ENCODE data around the gene RACK1. TPM values are rescaled to one million over a fixed set of nuclear protein-coding genes. Genes with fewer than 3 reads are reported as not detected.

The RACK1 gene
- total and polyA plus RNA-seq, 2 of the 13 experiments (the other 11 are each of a cell fraction or from before 2014, with no cell fraction given), result 2,514 to 6,141 TPM

- TF ChIP-seq KDM4B (CRISPR knock-in tag; IDR thresholded peaks at IDR 0.05) (no peak), AGO1 (IDR thresholded peaks at IDR 0.05; ENCODE audit: low read depth, low read length, poor library complexity, severe bottlenecking) (no peak), ZNF605 (CRISPR knock-in tag; IDR thresholded peaks at IDR 0.05) (no peak; the same call in 1 of the 2 replicates), MYNN (CRISPR knock-in tag; IDR thresholded peaks at IDR 0.05; ENCODE audit: low read depth) (no peak), SATB2 (CRISPR knock-in tag; IDR thresholded peaks at IDR 0.05) (peak; percentile 53; the same call in 1 of the 2 replicates), USF2 (IDR thresholded peaks at IDR 0.05; ENCODE audit: low read depth, low read length) (no peak), USF2 (CRISPR knock-in tag; IDR thresholded peaks at IDR 0.05; ENCODE audit: borderline replicate concordance) (no peak), ZNF235 (CRISPR knock-in tag; IDR thresholded peaks at IDR 0.05; ENCODE audit: borderline replicate concordance) (peak; percentile 70; the same call in 1 of the 2 replicates), ZNF296 (CRISPR knock-in tag; conservative IDR thresholded peaks at IDR 0.05) (no peak), RFX1 (IDR thresholded peaks at IDR 0.05) (no peak), HMG20B (CRISPR knock-in tag; conservative IDR thresholded peaks at IDR 0.05) (no peak; the same call in 1 of the 2 replicates), PITX1 (CRISPR knock-in tag; IDR thresholded peaks at IDR 0.05) (peak; percentile 64; the same call in 1 of the 2 replicates), RBM39 (IDR thresholded peaks at IDR 0.05; ENCODE audit: low read depth, low read length, poor library complexity, severe bottlenecking) (peak; percentile 87), FOSL2 (CRISPR knock-in tag; IDR thresholded peaks at IDR 0.05) (peak; percentile 19; the same call in 1 of the 2 replicates), PCBP1 (IDR thresholded peaks at IDR 0.05; ENCODE audit: borderline replicate concordance, low read depth, low read length) (no peak; the same call in 1 of the 2 replicates), YEATS2 (CRISPR knock-in tag; IDR thresholded peaks at IDR 0.05; ENCODE audit: borderline replicate concordance) (no peak), NFE2L1 (CRISPR knock-in tag; IDR thresholded peaks at IDR 0.05; ENCODE audit: borderline replicate concordance) (no peak), ZSCAN20 (CRISPR knock-in tag; IDR thresholded peaks at IDR 0.05; ENCODE audit: borderline replicate concordance) (peak; percentile 75; the same call in 1 of the 2 replicates), NFATC3 (CRISPR knock-in tag; IDR thresholded peaks at IDR 0.05) (no peak), MXI1 (IDR thresholded peaks at IDR 0.05; ENCODE audit: borderline replicate concordance, low read depth, low read length) (no peak; the same call in 2 of the 3 replicates), FOSL1 (CRISPR knock-in tag; IDR thresholded peaks at IDR 0.05; ENCODE audit: borderline replicate concordance) (no peak), RXRB (CRISPR knock-in tag; IDR thresholded peaks at IDR 0.05; ENCODE audit: borderline replicate concordance) (peak; percentile 62; the same call in 1 of the 2 replicates), HCFC1 (IDR thresholded peaks at IDR 0.05; ENCODE audit: low read depth, low read length) (no peak; the same call in 1 of the 2 replicates), PRPF4 (IDR thresholded peaks at IDR 0.05; ENCODE audit: low read depth, low read length, poor library complexity, severe bottlenecking) (no peak), MLLT10 (CRISPR knock-in tag; IDR thresholded peaks at IDR 0.05) (no peak)
- TF ChIP-seq, protein P1, sequence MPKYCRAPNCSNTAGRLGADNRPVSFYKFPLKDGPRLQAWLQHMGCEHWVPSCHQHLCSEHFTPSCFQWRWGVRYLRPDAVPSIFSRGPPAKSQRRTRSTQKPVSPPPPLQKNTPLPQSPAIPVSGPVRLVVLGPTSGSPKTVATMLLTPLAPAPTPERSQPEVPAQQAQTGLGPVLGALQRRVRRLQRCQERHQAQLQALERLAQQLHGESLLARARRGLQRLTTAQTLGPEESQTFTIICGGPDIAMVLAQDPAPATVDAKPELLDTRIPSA (CRISPR knock-in tag; IDR thresholded peaks at IDR 0.05; ENCODE audit: borderline replicate concordance), result no peak
- TF ChIP-seq, protein P2, sequence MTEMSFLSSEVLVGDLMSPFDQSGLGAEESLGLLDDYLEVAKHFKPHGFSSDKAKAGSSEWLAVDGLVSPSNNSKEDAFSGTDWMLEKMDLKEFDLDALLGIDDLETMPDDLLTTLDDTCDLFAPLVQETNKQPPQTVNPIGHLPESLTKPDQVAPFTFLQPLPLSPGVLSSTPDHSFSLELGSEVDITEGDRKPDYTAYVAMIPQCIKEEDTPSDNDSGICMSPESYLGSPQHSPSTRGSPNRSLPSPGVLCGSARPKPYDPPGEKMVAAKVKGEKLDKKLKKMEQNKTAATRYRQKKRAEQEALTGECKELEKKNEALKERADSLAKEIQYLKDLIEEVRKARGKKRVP (CRISPR knock-in tag; IDR thresholded peaks at IDR 0.05), result peak in 1 of 2 experiments; percentile 67; a peak in 1 of 4 replicates
Observed at GRCh38 chr5:181191526-181192336, 52.0 kb downstream of the RACK1 start (continued).

Data from HepG2 (cell line).